ENCODE measurements around the gene LRR1. TPM values are rescaled to one million over a fixed set of nuclear protein-coding genes. Genes with fewer than 3 reads are reported as not detected.
A peak's percentile ranks its signal among the peaks of the same experiment; 100 is the strongest.

LRR1 gene
- polyA plus RNA-seq (2011; rRNA removed) (34.6 and 50.7 TPM in 2 replicates), polyA plus RNA-seq (2017; fragmentation: RNase III; extraction: RNeasy Plus Mini Kit Qiagen cat#74134 plus additional on column Dnase treatment) (48.4 to 53.5 TPM (median 52.8 TPM) in 3 replicates), polyA minus RNA-seq (2011; rRNA and poly(A)+ RNA removed) (7.0 and 9.7 TPM in 2 replicates)
- polyA plus RNA-seq (2012; cell fraction: cytosol; rRNA removed) = 40.2 and 40.9 TPM in 2 replicates
- 13.3 and 15.5 TPM in 2 replicates for polyA plus RNA-seq (2012; cell fraction: nucleus; rRNA removed)

DNA sequence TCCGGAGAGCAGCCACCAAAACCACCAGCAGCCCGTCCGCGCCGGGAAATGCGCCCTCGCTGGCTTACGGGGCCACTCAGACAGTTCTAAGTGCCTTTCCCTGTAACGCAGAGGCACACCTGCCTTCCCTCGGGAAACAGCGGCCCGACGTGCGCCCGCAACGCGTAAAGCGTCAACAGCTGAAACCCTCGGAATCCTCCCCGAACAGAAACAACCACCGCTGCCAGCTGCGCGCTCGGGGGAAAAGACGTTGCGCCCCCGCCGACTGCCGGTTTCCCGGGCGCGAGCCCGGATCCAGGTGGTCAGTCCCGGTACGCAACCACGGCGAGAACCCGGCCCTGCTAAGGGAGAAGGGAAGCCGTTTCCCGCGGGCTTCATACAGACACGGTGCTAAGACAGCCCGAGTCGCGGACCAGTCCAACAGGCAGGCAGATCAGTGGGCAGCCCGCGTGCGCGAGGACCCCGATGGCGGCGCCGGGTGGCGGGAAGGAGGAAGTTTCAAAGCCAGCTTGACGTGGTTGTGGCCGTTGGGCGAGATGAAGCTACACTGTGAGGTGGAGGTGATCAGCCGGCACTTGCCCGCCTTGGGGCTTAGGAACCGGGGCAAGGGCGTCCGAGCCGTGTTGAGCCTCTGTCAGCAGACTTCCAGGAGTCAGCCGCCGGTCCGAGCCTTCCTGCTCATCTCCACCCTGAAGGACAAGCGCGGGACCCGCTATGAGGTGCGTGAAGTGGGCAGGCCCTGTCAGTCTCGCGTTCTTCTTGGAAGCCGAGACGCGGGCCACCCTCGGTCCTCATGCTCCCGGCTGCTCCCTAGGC is at the start of gene LRR1:
Gene LRR1 (plus strand): TSS at position 456 of the 816 bp plus-strand sequence. CDS start 81 bp downstream, at position 537.
- H3K4me3 ChIP-seq = peak within 1 kb of the TSS; percentile 62
- ChIA-PET POLR2A (interaction anchor here (0.8 to 2.8 kb wide), 5 partner anchors 9 to 35 kb away, joined by 3 to 27 read pairs (median 7); partner anchors contain the start of genes MGAT2, RPL36AL and RPS29), CTCF (interaction anchor here (1.0 to 1.9 kb wide), 6 partner anchors 9 to 24 kb away, joined by 3 to 14 read pairs (median 4); partner anchors contain the start of genes MGAT2 and RPS29)
- H3K4me1 ChIP-seq = 0 out of 3 replicates have a peak, but pooled peaks cover 7% of the 10 kb centered on the region
- ATAC-seq (peak; percentile 89 to 90), DNase-seq (ENCODE audit: low read depth in 1 of 2, low spot score in 1 of 2) (peak; percentile 79 to 91), FAIRE-seq (no peak)
- H3K9me3 ChIP-seq = no peaks in the 10 kb centered on the region
- H3K4me2 ChIP-seq = peak within 1 kb of the TSS; percentile 88
- peak within 1 kb of the TSS; percentile 92 to 96 for H3K27ac ChIP-seq
- TF ChIP-seq KDM5A (IDR thresholded peaks at IDR 0.05) (0 out of 2 replicates have a peak, but pooled peaks have one; percentile 59), RFX5 (IDR thresholded peaks at IDR 0.05) (0 out of 2 replicates have a peak, but pooled peaks have one; percentile 17), JUN (IDR thresholded peaks at IDR 0.05) (peak; percentile 89 to 97), RARB (CRISPR knock-in tag; IDR thresholded peaks at IDR 0.05) (0 out of 2 replicates have a peak, but pooled peaks have one; percentile 37), FOSL2 (IDR thresholded peaks at IDR 0.05) (no peak), FOSL2 (CRISPR knock-in tag; IDR thresholded peaks at IDR 0.05) (peak; percentile 14; the same call in 1 of the 2 replicates), MAX (IDR thresholded peaks at IDR 0.05) (peak; percentile 88), MYC (IDR thresholded peaks at IDR 0.05; ENCODE audit: borderline replicate concordance, low read length) (peak; percentile 35; the same call in 1 of the 2 replicates), ESRRA (IDR thresholded peaks at IDR 0.05; ENCODE audit: borderline replicate concordance, low read length) (no peak), CHD2 (IDR thresholded peaks at IDR 0.05; ENCODE audit: low read length, partially characterized antibody) (peak; percentile 85), CHD4 (IDR thresholded peaks at IDR 0.05; ENCODE audit: borderline replicate concordance) (no peak), POLR2A (IDR thresholded peaks at IDR 0.05; ENCODE audit: low read length) (peak; percentile 71), PHF8 (IDR thresholded peaks at IDR 0.05; ENCODE audit: borderline replicate concordance, low read depth) (peak; percentile 27; the same call in 1 of the 2 replicates), TFCP2L1 (CRISPR knock-in tag; IDR thresholded peaks at IDR 0.05) (peak; percentile 71; the same call in 1 of the 2 replicates), E2F6 (IDR thresholded peaks at IDR 0.05; ENCODE audit: borderline replicate concordance, low read depth) (peak; percentile 76; the same call in 1 of the 2 replicates), HDAC2 (IDR thresholded peaks at IDR 0.05) (peak; percentile 4; the same call in 1 of the 2 replicates), ZFP36 (IDR thresholded peaks at IDR 0.05; ENCODE audit: borderline replicate concordance, partially characterized antibody) (no peak)
- TF ChIP-seq, protein P1, sequence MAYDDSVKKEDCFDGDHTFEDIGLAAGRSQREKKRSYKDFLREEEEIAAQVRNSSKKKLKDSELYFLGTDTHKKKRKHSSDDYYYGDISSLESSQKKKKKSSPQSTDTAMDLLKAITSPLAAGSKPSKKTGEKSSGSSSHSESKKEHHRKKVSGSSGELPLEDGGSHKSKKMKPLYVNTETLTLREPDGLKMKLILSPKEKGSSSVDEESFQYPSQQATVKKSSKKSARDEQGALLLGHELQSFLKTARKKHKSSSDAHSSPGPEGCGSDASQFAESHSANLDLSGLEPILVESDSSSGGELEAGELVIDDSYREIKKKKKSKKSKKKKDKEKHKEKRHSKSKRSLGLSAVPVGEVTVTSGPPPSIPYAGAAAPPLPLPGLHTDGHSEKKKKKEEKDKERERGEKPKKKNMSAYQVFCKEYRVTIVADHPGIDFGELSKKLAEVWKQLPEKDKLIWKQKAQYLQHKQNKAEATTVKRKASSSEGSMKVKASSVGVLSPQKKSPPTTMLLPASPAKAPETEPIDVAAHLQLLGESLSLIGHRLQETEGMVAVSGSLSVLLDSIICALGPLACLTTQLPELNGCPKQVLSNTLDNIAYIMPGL (CRISPR knock-in tag; IDR thresholded peaks at IDR 0.05; ENCODE audit: borderline replicate concordance) = 0 out of 2 replicates have a peak, but pooled peaks have one; percentile 23
- TF ChIP-seq, protein P2, sequence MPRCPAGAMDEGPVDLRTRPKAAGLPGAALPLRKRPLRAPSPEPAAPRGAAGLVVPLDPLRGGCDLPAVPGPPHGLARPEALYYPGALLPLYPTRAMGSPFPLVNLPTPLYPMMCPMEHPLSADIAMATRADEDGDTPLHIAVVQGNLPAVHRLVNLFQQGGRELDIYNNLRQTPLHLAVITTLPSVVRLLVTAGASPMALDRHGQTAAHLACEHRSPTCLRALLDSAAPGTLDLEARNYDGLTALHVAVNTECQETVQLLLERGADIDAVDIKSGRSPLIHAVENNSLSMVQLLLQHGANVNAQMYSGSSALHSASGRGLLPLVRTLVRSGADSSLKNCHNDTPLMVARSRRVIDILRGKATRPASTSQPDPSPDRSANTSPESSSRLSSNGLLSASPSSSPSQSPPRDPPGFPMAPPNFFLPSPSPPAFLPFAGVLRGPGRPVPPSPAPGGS (IDR thresholded peaks at IDR 0.05) = no peak
- TF ChIP-seq, protein P3, sequence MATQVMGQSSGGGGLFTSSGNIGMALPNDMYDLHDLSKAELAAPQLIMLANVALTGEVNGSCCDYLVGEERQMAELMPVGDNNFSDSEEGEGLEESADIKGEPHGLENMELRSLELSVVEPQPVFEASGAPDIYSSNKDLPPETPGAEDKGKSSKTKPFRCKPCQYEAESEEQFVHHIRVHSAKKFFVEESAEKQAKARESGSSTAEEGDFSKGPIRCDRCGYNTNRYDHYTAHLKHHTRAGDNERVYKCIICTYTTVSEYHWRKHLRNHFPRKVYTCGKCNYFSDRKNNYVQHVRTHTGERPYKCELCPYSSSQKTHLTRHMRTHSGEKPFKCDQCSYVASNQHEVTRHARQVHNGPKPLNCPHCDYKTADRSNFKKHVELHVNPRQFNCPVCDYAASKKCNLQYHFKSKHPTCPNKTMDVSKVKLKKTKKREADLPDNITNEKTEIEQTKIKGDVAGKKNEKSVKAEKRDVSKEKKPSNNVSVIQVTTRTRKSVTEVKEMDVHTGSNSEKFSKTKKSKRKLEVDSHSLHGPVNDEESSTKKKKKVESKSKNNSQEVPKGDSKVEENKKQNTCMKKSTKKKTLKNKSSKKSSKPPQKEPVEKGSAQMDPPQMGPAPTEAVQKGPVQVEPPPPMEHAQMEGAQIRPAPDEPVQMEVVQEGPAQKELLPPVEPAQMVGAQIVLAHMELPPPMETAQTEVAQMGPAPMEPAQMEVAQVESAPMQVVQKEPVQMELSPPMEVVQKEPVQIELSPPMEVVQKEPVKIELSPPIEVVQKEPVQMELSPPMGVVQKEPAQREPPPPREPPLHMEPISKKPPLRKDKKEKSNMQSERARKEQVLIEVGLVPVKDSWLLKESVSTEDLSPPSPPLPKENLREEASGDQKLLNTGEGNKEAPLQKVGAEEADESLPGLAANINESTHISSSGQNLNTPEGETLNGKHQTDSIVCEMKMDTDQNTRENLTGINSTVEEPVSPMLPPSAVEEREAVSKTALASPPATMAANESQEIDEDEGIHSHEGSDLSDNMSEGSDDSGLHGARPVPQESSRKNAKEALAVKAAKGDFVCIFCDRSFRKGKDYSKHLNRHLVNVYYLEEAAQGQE (IDR thresholded peaks at IDR 0.05) = peak; percentile 80
- WGBS (ENCODE audit: missing lambda C conversion rate) = 1% methylated on average over 42 of the region's 77 CpGs
